HepG2 (cell line): Measurements from ENCODE around the gene ABCC3. TPM values are rescaled to one million over a fixed set of nuclear protein-coding genes. Genes with fewer than 3 reads are reported as not detected.

Experiments used
- CCDC6 ChIP-seq: sonication (generic); formaldehyde crosslinking; IDR thresholded peaks from 2 replicates; pipeline ENCODE4 v1.8.1; 2022; ENCODE audit warnings: mild to moderate bottlenecking, missing genetic modification reagents, moderate library complexity
- CHD2 ChIP-seq: IDR thresholded peaks from 2 replicates; pipeline ENCODE4 v1.6.1; 2011; ENCODE audit warnings: low read depth, low read length, improper control_type of control experiment
- ELK4 ChIP-seq: sonication (generic); formaldehyde crosslinking; IDR thresholded peaks from 2 replicates; pipeline ENCODE4 v1.9.0; 2021; ENCODE audit warnings: missing genetic modification reagents, borderline replicate concordance
- EP300 ChIP-seq, 3 experiments: sonication (generic) in 1 of 3; formaldehyde crosslinking in 1 of 3; IDR thresholded peaks; 2 replicates each; pipeline versions ENCODE4 v1.5.1 to v1.6.1; 2011 to 2020; ENCODE audit warnings: low read depth in 2 of 3, low read length in 2 of 3, borderline replicate concordance in 1 of 3, improper control_type of control experiment in 1 of 3, mild to moderate bottlenecking in 1 of 3, missing genetic modification reagents in 1 of 3, moderate library complexity in 1 of 3
- GLMP ChIP-seq: sonication (generic); formaldehyde crosslinking; IDR thresholded peaks from 2 replicates; pipeline ENCODE4 v1.9.0; 2021; ENCODE audit warnings: missing genetic modification reagents, mild to moderate bottlenecking, borderline replicate concordance
- ISL2 ChIP-seq: sonication (generic); formaldehyde crosslinking; IDR thresholded peaks from 2 replicates; pipeline ENCODE4 v1.5.0; 2020; ENCODE audit warnings: missing genetic modification reagents
- KDM6A ChIP-seq: IDR thresholded peaks from 2 replicates; pipeline ENCODE4 v1.6.1; 2016; ENCODE audit warnings: low read depth
- SAFB2 ChIP-seq: sonication (generic); formaldehyde crosslinking; IDR thresholded peaks from 2 replicates; pipeline ENCODE4 v1.5.1; 2020; ENCODE audit warnings: missing genetic modification reagents, low read depth, mild to moderate bottlenecking, borderline replicate concordance
- SNAPC4 ChIP-seq: sonication (generic); formaldehyde crosslinking; IDR thresholded peaks from 2 replicates; pipeline ENCODE4 v1.4.0; 2020; ENCODE audit warnings: mild to moderate bottlenecking, missing genetic modification reagents
- THAP7 ChIP-seq: sonication (generic); formaldehyde crosslinking; IDR thresholded peaks from 2 replicates; pipeline ENCODE4 v1.8.1; 2023; ENCODE audit warnings: mild to moderate bottlenecking, missing genetic modification reagents
- UBTF ChIP-seq: sonication (generic); formaldehyde crosslinking; IDR thresholded peaks from 2 replicates; pipeline ENCODE4 v1.4.0; 2020; ENCODE audit warnings: mild to moderate bottlenecking, missing genetic modification reagents
- ZFP36L2 ChIP-seq: sonication (generic); formaldehyde crosslinking; IDR thresholded peaks from 2 replicates; pipeline ENCODE4 v1.4.0; 2020; ENCODE audit warnings: missing genetic modification reagents
- ZKSCAN1 ChIP-seq: fragments of 150-350 bp; IDR thresholded peaks from 2 replicates; pipeline ENCODE4 v1.6.1; 2014; ENCODE audit warnings: low read length
- ZNF138 ChIP-seq: sonication (generic); formaldehyde crosslinking; IDR thresholded peaks from 2 replicates; pipeline ENCODE4 v1.5.0; 2020; ENCODE audit warnings: mild to moderate bottlenecking, low read depth, missing genetic modification reagents
- ZNF367 ChIP-seq: sonication (generic); formaldehyde crosslinking; IDR thresholded peaks from 2 replicates; pipeline ENCODE4 v1.4.0; 2020; ENCODE audit warnings: missing genetic modification reagents, borderline replicate concordance
- ZNF567 ChIP-seq: sonication (generic); formaldehyde crosslinking; IDR thresholded peaks from 2 replicates; pipeline ENCODE4 v1.8.1; 2023; ENCODE audit warnings: mild to moderate bottlenecking, missing genetic modification reagents, borderline replicate concordance
- polyA plus RNA-seq, 8 experiments: library from polyadenylated mRNA; depleted of rRNA in 3 of 8; stranded (reverse) in 7 of 8; unstranded in 1 of 8; fragments of >200 nt; fragmentation: Illumina TruSeq in 4 of 8; extraction: Trizol in 4 of 8; gene quantifications; 2 replicates each; pipeline versions ENCODE4 v1.2.1 to v1.2.3, GENCODE V29; 2011 to 2016; ENCODE audit warnings: low read depth in 4 of 8, missing spikeins in 1 of 8, mixed read lengths in 1 of 8; ENCODE audit not compliant: insufficient read depth in 1 of 8
- total RNA-seq, 5 experiments: library from RNA; depleted of rRNA; stranded (reverse); fragments of >200 nt; fragmentation: Illumina TruSeq; extraction: Trizol; gene quantifications; 2 replicates each; pipeline ENCODE4 v1.2.3, GENCODE V29; 2016; ENCODE audit warnings: low read depth in 1 of 5

The ABCC3 gene
- total and polyA plus RNA-seq, 2 of the 13 experiments (the other 11 are each of a cell fraction or from before 2014, with no cell fraction given), result 25.2 to 50.7 TPM

GRCh38 chr17:50686494-50687199, 52.0 kb downstream of the ABCC3 start (continued):
- TF ChIP-seq UBTF (CRISPR knock-in tag) (peak; percentile 84), THAP7 (CRISPR knock-in tag) (peak; percentile 78), ZNF567 (0 out of 2 replicates have a peak, but pooled peaks have one; percentile 91), KDM6A (CRISPR knock-in tag) (peak; percentile 98), GLMP (CRISPR knock-in tag) (no peak), CCDC6 (CRISPR knock-in tag) (no peak), ZNF138 (CRISPR knock-in tag) (peak; percentile 92), ISL2 (CRISPR knock-in tag) (peak; percentile 84), ZFP36L2 (no peak; the same call in 1 of the 2 replicates), ZNF367 (CRISPR knock-in tag) (no peak), ZKSCAN1 (peak; percentile 54; the same call in 1 of the 2 replicates), SAFB2 (CRISPR knock-in tag) (peak; percentile 23; the same call in 1 of the 2 replicates), CHD2 (no peak), EP300 (IDR thresholded peaks at IDR 0.05; ENCODE audit: low read depth in 2 of 2, low read length in 2 of 2) (peak; percentile 94), EP300 (CRISPR knock-in tag; IDR thresholded peaks at IDR 0.05; ENCODE audit: borderline replicate concordance) (peak; percentile 95; the same call in 1 of the 2 replicates), ELK4 (no peak), SNAPC4 (CRISPR knock-in tag) (0 out of 2 replicates have a peak, but pooled peaks have one; percentile 75)
